Activated T-cell treated with anti-CD3 and anti-CD28 coated beads, Interleukin-2, amount 50 U/mL, for 1 hour (primary cell): ENCODE results near the gene GZMM.

ENCODE experiments used
- DNase-seq: peaks from one replicate; pipeline ENCODE4 v3.0.0-alpha.2; 2020

The GZMM gene

DNA sequence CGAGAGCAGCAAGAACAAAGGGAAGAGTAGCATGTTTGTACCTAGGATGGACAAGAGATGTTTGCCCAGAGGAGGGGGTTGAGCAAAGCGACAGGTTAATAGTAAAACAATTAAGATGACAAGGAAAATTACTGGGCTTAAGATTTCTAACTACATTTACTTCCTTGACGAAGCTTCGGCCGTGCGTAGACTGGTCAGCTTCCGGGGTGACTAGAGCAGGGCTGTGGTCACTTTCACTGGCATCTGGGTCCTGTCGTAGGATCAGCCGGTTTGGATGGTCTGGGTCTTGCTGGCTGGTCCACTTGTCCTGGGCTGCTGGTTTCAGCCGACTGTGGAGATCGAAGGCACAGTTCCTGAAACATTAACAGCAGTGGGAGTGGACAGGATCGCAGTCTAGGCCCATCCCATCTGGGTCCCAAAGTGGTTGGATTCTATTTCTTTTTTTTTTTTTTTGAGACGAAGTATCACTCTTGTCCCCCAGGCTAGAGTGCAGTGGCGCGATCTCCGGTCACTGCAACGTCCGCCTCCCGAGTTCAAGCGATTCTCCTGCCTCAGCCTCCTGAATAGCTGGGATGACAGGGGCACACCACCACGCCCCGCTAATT is 23.5 kb downstream of the GZMM start:
- DNase-seq, result no peak

DNA sequence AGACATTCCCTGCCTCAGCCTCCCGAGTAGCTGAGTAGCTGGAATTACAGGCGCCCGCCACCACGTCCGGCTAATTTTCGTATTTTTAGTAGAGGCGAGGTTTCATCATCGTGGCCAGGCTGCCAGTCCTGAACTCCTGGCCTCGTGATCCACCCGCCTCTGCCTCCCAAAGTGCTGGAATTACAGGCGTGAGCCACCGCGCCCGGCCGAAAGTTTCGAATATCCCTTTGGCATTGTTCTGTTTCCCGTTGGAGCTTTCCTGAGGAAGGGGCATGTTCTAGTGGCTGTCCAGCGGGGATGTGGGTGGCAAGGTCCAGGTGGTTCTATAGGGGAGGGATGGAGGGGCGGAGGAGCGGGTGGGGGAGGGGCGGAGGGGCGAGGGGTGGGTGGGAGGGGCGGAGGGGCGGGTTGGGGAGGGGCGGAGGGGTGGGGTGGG is 26.4 kb downstream of the GZMM start:
- peak; percentile 20 for DNase-seq

DNA sequence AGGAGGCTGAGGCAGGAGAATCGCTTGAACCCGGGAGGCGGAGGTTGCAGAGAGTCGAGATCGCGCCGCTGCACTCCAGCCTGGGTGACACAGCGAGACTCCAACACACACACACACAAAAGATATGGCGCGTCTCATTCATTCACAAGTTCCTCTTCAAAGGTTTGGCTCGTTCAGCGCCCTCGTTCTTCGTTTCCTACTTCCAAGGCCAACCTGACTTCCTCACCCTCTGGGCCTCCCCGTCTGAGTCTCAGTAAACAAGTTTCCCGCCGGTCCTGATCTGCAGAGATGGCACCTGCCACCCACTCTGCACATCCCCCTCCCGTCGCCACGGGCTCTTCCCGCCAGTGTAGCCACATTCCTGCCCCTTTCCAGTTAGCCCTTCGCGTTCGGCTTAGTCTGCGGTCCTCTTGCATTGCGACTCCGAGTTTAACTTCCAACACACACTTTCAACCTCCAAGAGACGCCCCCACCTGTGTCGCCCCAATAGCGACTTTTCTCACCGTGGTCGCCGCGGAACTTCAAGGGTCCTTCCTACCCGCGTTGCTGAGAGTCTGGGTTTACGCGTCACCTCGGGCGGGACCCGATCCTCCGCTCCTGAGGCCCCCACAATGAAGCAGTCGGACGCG is 27.2 kb downstream of the GZMM start:
- peak; percentile 52 for DNase-seq

- DNase-seq, result no peak
These were observed 27.7 kb downstream of the GZMM start for GRCh38 chr19:571566-571974.

GRCh38 chr19:572140-572742 is 28.4 kb downstream of the GZMM start, which contains the start of gene BSG:
BSG (plus strand) TSS chr19:572596; CDS start chr19:572635, 39 bp downstream.
- peak; percentile 97 for DNase-seq

GRCh38 chr19:572743-573518 is 29.1 kb downstream of the GZMM start:
- no peak for DNase-seq

GRCh38 chr19:573519-573825 is 29.6 kb downstream of the GZMM start:
- no peak for DNase-seq

- no peak for DNase-seq
These were observed 31.0 kb downstream of the GZMM start for GRCh38 chr19:574658-575526.

- DNase-seq, result peak; percentile 17
These were observed 32.0 kb downstream of the GZMM start for GRCh38 chr19:575527-576506.

DNA sequence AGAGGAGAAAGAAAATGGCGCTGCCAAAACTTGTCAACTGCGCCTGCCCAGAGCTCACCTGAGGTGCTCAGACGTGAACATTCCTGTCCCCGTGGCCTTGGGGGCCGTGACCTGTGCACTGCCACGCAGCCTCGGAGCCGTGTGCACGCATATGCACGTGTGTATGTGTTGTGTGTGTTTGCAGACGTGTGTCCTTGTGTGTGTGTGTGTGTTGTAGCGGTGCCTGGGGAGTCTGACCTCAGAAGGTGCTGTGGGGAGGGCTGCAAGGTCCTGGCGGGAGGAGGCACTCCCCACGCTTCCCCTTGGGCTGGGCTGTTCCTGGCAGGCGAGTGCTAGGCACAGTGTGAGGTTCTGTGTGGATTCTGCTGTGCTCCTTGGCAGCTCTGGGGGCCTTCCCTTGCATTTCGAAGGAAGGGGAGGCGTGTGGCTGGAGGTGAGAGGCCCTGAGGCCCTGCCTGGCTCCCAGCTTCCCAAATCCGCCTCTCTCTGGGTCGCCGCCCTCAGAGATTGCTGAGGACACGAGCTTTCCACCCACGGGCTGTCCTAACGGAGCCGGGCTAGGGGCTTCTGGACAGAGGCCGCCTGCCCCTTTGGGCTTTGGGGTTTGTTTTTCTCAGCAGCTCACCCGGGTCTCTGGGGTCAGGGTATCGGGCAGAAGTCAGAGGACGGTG is 33.0 kb downstream of the GZMM start:
- peak; percentile 14 for DNase-seq

DNA sequence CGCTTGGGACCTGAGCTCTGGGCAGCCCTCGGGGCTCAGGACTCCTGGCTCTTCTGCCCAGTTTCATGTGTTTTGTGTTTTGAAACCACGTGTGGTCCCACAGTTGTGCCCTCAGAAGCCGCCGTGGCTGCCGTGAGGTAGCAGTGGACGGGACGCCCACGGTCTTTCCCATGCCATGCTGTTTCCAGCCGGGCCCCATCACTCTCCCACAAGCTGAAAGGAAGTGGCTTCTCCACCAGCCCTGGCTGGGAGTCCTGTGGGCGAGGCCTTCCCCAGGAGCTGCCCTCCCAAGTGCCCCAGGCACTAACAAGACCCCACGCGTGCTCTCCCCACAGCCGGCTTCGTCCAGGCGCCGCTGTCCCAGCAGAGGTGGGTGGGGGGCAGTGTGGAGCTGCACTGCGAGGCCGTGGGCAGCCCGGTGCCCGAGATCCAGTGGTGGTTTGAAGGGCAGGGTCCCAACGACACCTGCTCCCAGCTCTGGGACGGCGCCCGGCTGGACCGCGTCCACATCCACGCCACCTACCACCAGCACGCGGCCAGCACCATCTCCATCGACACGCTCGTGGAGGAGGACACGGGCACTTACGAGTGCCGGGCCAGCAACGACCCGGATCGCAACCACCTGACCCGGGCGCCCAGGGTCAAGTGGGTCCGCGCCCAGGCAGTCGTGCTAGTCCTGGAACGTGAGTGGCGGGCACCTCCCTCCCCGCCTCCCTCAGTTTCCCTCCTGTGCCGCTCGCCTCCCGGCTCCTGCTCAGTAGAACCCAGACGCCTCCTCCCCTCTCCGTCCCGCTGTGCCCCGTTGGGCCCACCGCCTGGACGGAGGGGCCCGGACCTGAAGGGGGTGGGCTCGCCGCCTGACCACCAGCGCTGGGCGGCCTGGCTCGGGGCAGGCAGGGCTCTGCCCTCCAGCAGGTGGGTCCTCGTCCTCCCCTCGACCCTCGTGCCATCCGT is 33.9 kb downstream of the GZMM start:
- DNase-seq, result no peak

- peak; percentile 15 for DNase-seq
These were observed 35.4 kb downstream of the GZMM start for GRCh38 chr19:579111-579841.

GRCh38 chr19:579842-580155 is 35.9 kb downstream of the GZMM start:
- DNase-seq, result no peak

GRCh38 chr19:580274-580835 is 36.5 kb downstream of the GZMM start:
- no peak for DNase-seq

GRCh38 chr19:581399-582111 is 37.7 kb downstream of the GZMM start:
- DNase-seq, result peak; percentile 14

DNA sequence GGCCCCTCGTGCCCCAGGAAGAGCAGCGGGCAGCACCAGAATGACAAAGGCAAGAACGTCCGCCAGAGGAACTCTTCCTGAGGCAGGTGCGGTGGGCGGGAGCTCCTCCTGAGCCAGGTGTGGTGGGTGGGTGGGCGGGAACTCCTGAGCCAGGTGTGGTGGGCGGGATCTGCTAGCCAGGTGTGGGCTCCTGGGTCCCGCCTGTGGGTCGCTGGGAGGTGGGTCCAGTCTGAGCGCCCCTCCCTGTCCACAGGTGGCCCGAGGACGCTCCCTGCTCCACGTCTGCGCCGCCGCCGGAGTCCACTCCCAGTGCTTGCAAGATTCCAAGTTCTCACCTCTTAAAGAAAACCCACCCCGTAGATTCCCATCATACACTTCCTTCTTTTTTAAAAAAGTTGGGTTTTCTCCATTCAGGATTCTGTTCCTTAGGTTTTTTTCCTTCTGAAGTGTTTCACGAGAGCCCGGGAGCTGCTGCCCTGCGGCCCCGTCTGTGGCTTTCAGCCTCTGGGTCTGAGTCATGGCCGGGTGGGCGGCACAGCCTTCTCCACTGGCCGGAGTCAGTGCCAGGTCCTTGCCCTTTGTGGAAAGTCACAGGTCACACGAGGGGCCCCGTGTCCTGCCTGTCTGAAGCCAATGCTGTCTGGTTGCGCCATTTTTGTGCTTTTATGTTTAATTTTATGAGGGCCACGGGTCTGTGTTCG is 38.8 kb downstream of the GZMM start:
- DNase-seq, result no peak

GRCh38 chr19:583198-583967 is 39.5 kb downstream of the GZMM start:
- peak; percentile 18 for DNase-seq
